Astrocyte of the hippocampus (primary cell): Measurements from ENCODE around the gene PLPPR2.
"Not testable (repeated sequence)": the region's sequence is repeated elsewhere in the genome, so short reads cannot be mapped to it uniquely, and the experiment has no call there.

Experiments used
- DNase-seq: peaks from one replicate; pipeline ENCODE4 v3.0.0; 2011; ENCODE audit warnings: low read depth, low spot score

The PLPPR2 gene

GRCh38 chr19:11401808-11402543, 46.7 kb downstream of the PLPPR2 start:
- DNase-seq = no peak

- no peak for DNase-seq
These were observed 49.5 kb downstream of the PLPPR2 start for GRCh38 chr19:11404588-11405222.

DNA sequence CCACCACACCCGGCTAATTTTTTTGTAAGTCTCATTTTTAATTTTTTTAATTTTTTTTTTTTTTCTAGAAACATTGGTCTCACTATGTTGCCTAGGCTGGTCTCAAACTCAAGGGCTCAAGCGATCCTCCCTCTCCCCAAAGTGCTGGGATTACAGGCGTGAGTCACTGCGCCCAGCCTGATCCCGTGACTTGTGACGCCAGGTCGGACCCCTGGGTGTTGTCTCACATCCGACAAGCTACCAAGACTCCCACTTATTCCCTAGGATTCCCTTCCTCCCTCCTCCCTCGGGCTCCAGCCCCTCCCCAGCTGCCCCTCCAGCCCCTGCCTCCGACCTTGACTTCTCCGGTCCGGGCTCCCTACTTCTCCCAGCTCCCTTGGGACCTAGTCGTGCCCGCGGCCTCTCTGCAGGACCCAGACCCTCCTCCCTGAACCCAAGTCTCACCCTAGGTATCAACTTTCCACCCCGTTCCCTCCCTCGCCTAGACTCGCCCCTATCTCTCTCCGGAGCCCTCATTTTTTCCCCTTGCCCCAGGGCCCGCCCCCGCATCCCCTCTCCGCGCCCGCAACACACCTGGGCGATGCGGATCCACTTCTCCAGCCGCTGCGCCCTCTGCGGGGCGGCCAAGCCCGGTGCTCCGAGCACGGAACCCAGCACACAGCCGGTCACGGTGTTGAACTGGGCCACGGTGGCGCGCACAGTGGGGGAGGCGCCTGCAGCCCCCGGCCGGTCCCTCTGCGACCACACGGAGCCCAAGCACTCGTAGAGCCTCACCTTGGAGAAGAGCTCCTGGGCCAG, 50.8 kb downstream of the PLPPR2 start:
- DNase-seq = no peak

DNA sequence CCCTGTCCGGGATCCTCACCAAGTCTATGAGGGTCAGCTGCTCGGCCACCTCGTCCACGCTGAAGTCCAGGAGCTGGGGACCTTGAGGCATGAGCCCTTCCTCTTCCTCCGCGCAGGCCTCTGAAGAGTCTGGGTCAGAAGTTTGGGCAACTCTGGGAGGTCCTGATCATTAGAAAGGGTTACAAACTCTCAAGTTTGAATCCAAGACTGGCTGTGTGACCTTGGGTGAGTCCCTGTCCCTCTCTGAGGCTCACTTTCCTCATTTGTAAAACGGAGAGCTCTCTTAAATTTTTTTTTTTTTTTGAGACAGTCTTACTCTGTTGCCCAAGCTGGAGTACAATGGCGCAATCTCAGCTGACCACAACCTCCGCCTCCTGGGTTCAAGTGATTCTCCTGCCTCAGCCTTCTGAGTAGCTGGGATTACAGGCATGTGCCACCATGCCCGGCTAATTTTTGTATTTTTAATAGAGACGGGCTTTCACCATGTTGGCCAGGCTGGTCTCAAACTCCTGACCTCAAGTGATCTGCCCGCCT, 51.5 kb downstream of the PLPPR2 start:
- DNase-seq = not testable (repeated sequence)

DNA sequence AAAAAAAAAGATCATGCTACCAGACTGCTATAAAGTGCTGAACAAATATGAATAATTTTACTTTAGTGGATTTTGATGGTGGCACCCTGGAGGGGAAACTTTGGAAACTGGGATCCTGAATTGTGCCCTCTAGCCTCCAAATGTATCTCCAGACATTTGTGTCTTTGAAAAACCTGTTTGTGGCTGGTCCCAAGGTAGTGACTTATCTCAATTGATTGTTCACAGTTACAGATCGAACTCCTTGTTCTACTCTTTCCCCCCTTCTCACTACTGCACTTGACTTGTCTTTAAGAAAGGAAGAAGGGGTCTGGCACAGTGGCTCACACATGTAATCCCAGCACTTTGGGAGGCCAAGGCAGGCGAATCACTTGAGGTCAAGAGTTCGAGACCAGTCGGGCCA, 53.4 kb downstream of the PLPPR2 start:
- DNase-seq = no peak

DNA sequence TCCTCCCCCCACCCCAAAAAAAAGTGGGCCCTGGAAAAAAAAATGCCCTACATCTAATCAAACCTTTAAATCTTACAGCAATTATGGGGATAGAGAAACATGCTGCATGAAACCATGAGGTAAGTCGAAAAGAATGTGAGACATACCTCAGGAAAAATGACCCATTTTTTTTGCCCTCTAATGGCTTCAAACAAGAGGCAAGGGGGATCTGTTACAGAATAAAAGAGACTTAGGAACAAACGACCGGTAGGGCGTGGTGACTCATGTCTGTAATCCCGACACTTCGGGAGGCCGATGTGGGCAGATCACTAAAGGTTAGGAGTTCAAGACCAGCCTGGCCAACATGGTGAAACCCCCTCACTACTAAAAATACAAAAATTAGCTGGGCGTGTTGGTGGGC, 55.5 kb downstream of the PLPPR2 start:
- peak; percentile 48 for DNase-seq

DNA sequence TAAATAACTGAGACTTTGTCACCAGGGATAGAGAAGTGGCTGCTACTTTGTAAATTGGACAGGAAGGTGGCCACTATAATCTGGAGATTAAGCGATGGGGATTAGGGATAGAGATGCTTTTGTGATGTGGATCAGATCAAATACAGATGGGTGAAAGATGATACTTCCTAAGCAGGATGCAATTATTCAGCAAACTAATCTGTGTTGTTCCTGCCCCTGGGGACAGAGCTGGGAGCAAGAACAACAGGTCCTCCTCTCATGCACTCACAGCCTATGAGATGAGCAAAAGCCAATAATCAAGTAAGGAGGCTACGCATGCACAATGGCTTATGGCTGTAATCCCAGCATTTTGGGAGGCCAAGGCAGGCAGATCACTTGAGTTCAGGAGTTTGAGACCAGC, 59.3 kb downstream of the PLPPR2 start:
- no peak for DNase-seq
